LNCaP clone FGC (cell line): ENCODE results near the gene ZFYVE9.

ENCODE experiments used
- DNase-seq: peaks from one replicate; pipeline ENCODE4 v3.0.0-alpha.2; 2011; ENCODE audit warnings: low read depth
- H3K4me3 ChIP-seq: 2 replicates; pipeline ENCODE4 v1.5.1; 2011; ENCODE audit warnings: mild to moderate bottlenecking, low read depth, low read length, control low read depth
- CTCF ChIP-seq: IDR thresholded peaks from 2 replicates; pipeline ENCODE4 v1.5.1; 2012; ENCODE audit warnings: mild to moderate bottlenecking; ENCODE audit not compliant: control insufficient read depth, insufficient read depth; ENCODE audit errors: extremely low read depth

Gene ZFYVE9

GRCh38 chr1:52386458-52386857 is 244.6 kb downstream of the ZFYVE9 start:
- no peak for DNase-seq
- TF ChIP-seq CTCF = no peak
- no peak overlapping the region for H3K4me3 ChIP-seq

DNA sequence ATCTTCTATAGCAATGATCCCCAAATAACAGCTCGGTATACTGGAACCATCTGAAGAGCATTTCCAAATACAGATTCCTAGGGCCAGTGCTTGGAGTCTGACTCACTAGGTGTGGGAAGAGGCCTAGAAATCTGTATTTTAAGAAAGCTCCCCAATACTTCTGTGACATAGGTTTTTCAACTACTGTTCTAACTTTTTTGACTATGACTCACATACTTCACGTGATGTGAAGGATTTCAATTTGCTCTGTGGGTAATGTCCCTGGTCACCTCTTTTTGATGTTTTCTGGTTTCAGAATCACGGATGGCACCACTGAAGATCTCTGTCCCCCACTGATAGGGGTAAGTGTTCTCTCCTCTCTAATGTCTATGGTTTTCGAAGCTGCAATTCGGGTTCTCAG is 251.3 kb downstream of the ZFYVE9 start:
- DNase-seq = no peak
- no peak for TF ChIP-seq CTCF
- no peak overlapping the region for H3K4me3 ChIP-seq
